Measurements from ENCODE around the gene PRPF6. TPM values are rescaled to one million over a fixed set of nuclear protein-coding genes. Genes with fewer than 3 reads are reported as not detected.

The PRPF6 gene
- total and polyA plus RNA-seq, 2 of the 13 experiments (the other 11 are each of a cell fraction or from before 2014, with no cell fraction given) = 63.7 to 101 TPM

- TF ChIP-seq IRX3 (CRISPR knock-in tag; IDR thresholded peaks at IDR 0.05; ENCODE audit: borderline replicate concordance, low read depth) (no peak; the same call in 1 of the 2 replicates), PHF5A (CRISPR knock-in tag; IDR thresholded peaks at IDR 0.05; ENCODE audit: low read depth, unreplicated experiment) (peak; percentile 67), TAF15 (IDR thresholded peaks at IDR 0.05; ENCODE audit: low read depth, low read length, poor library complexity, severe bottlenecking) (peak; percentile 37), ZNF446 (CRISPR knock-in tag; IDR thresholded peaks at IDR 0.05) (no peak), NR0B2 (CRISPR knock-in tag; IDR thresholded peaks at IDR 0.05) (peak; percentile 36; the same call in 1 of the 2 replicates), ZSCAN9 (CRISPR knock-in tag; IDR thresholded peaks at IDR 0.05; ENCODE audit: borderline replicate concordance) (no peak; the same call in 1 of the 2 replicates), ZNF616 (CRISPR knock-in tag; IDR thresholded peaks at IDR 0.05; ENCODE audit: low read depth) (no peak), AKAP8 (CRISPR knock-in tag; IDR thresholded peaks at IDR 0.05) (no peak), POLR2A (IDR thresholded peaks at IDR 0.05; ENCODE audit: insufficient read depth in 1 of 2, low read depth in 2 of 2, low read length in 2 of 2) (0 out of 4 replicates have a peak, but pooled peaks of 1 of the 2 experiments have one; percentile 32), ZNF558 (CRISPR knock-in tag; IDR thresholded peaks at IDR 0.05; ENCODE audit: borderline replicate concordance) (peak; percentile 59; the same call in 1 of the 2 replicates), SMAD9 (CRISPR knock-in tag; IDR thresholded peaks at IDR 0.05) (no peak), PATZ1 (CRISPR knock-in tag; IDR thresholded peaks at IDR 0.05) (peak; percentile 23; the same call in 1 of the 2 replicates), ZNF749 (CRISPR knock-in tag; IDR thresholded peaks at IDR 0.05; ENCODE audit: borderline replicate concordance) (peak; percentile 14; the same call in 1 of the 2 replicates), PTBP1 (IDR thresholded peaks at IDR 0.05; ENCODE audit: low read depth, low read length, poor library complexity, severe bottlenecking) (no peak), ZNF562 (CRISPR knock-in tag; IDR thresholded peaks at IDR 0.05; ENCODE audit: borderline replicate concordance) (no peak), ZMAT3 (CRISPR knock-in tag; conservative IDR thresholded peaks at IDR 0.05) (0 out of 2 replicates have a peak, but pooled peaks have one; percentile 9), NRL (CRISPR knock-in tag; IDR thresholded peaks at IDR 0.05; ENCODE audit: borderline replicate concordance) (0 out of 2 replicates have a peak, but pooled peaks have one; percentile 18), TCF7L2 (IDR thresholded peaks at IDR 0.05; ENCODE audit: low read depth, low read length) (no peak), TOE1 (CRISPR knock-in tag; IDR thresholded peaks at IDR 0.05) (no peak), MEF2D (CRISPR knock-in tag; IDR thresholded peaks at IDR 0.05) (no peak)
- TF ChIP-seq, protein P1, sequence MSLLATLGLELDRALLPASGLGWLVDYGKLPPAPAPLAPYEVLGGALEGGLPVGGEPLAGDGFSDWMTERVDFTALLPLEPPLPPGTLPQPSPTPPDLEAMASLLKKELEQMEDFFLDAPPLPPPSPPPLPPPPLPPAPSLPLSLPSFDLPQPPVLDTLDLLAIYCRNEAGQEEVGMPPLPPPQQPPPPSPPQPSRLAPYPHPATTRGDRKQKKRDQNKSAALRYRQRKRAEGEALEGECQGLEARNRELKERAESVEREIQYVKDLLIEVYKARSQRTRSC (CRISPR knock-in tag; IDR thresholded peaks at IDR 0.05; ENCODE audit: low read depth) = no peak; the same call in 1 of the 2 replicates
- TF ChIP-seq, protein P2, sequence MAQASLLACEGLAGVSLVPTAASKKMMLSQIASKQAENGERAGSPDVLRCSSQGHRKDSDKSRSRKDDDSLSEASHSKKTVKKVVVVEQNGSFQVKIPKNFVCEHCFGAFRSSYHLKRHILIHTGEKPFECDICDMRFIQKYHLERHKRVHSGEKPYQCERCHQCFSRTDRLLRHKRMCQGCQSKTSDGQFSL (CRISPR knock-in tag; IDR thresholded peaks at IDR 0.05) = no peak; the same call in 1 of the 2 replicates
- TF ChIP-seq, protein P3, sequence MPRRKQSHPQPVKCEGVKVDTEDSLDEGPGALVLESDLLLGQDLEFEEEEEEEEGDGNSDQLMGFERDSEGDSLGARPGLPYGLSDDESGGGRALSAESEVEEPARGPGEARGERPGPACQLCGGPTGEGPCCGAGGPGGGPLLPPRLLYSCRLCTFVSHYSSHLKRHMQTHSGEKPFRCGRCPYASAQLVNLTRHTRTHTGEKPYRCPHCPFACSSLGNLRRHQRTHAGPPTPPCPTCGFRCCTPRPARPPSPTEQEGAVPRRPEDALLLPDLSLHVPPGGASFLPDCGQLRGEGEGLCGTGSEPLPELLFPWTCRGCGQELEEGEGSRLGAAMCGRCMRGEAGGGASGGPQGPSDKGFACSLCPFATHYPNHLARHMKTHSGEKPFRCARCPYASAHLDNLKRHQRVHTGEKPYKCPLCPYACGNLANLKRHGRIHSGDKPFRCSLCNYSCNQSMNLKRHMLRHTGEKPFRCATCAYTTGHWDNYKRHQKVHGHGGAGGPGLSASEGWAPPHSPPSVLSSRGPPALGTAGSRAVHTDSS (CRISPR knock-in tag; conservative IDR thresholded peaks at IDR 0.05) = 0 out of 2 replicates have a peak, but pooled peaks have one; percentile 49
These were observed 68.3 kb downstream of the PRPF6 start, which contains the start of gene SOX18 (continued) for GRCh38 chr20:64049060-64049877.

Data from HepG2 (cell line).